SK-N-SH treated with all-trans-retinoic acid at 6 μM for 48 hours (cell line): ENCODE results near the gene TSHZ1.

ENCODE experiments used
- ATAC-seq: fragments of 200-7000 bp; cut with Tn5 transposase; 3 replicates; pipeline ENCODE4 v1.9.1; 2020; ENCODE audit warnings: mild to moderate bottlenecking, moderate library complexity
- ARNTL ChIP-seq: fragments of 450-650 bp; formaldehyde crosslinking; IDR thresholded peaks from 2 replicates; pipeline ENCODE4 v1.5.0; 2020; ENCODE audit warnings: low read depth, mild to moderate bottlenecking, moderate library complexity, borderline replicate concordance
- CREB5 ChIP-seq: fragments of 250-450 bp; sonication (Bioruptor Pico); IDR thresholded peaks from 2 replicates; pipeline ENCODE4 v1.5.1; 2020; ENCODE audit warnings: low read depth, mild to moderate bottlenecking, moderate library complexity
- CSDC2 ChIP-seq: fragments of 250-450 bp; sonication (Bioruptor Pico); IDR thresholded peaks from 2 replicates; pipeline ENCODE4 v1.5.0; 2020; ENCODE audit warnings: mild to moderate bottlenecking, moderate library complexity
- CSRNP3 ChIP-seq: fragments of 250-450 bp; sonication (Bioruptor Pico); IDR thresholded peaks from 2 replicates; pipeline ENCODE4 v1.5.1; 2021; ENCODE audit warnings: mild to moderate bottlenecking, moderate library complexity
- ESRRG ChIP-seq: fragments of 250-450 bp; sonication (Bioruptor Pico); IDR thresholded peaks from 2 replicates; pipeline ENCODE4 v1.6.1; 2021; ENCODE audit warnings: mild to moderate bottlenecking
- GLIS3 ChIP-seq: fragments of 250-450 bp; sonication (Bioruptor Pico); IDR thresholded peaks from 2 replicates; pipeline ENCODE4 v1.5.0; 2020; ENCODE audit warnings: mild to moderate bottlenecking, moderate library complexity
- OSR1 ChIP-seq: fragments of 250-450 bp; sonication (Bioruptor Pico); IDR thresholded peaks from 2 replicates; pipeline ENCODE4 v1.8.0; 2022; ENCODE audit warnings: moderate library complexity, mild to moderate bottlenecking, inconsistent platforms
- PATZ1 ChIP-seq: fragments of 250-450 bp; sonication (Bioruptor Pico); IDR thresholded peaks from 2 replicates; pipeline ENCODE4 v1.8.0; 2020; ENCODE audit warnings: mild to moderate bottlenecking, moderate library complexity, borderline replicate concordance
- POU6F1 ChIP-seq: fragments of 250-450 bp; sonication (Bioruptor Pico); IDR thresholded peaks from 2 replicates; pipeline ENCODE4 v1.8.0; 2021; ENCODE audit warnings: low read depth, mild to moderate bottlenecking, moderate library complexity, borderline replicate concordance
- PPARA ChIP-seq: fragments of 250-450 bp; sonication (Bioruptor Pico); IDR thresholded peaks from 2 replicates; pipeline ENCODE4 v1.5.0; 2020; ENCODE audit warnings: mild to moderate bottlenecking, borderline replicate concordance
- RARB ChIP-seq: fragments of 250-450 bp; sonication (Bioruptor Pico); IDR thresholded peaks from 2 replicates; pipeline ENCODE4 v1.8.0; 2021; ENCODE audit warnings: mild to moderate bottlenecking, moderate library complexity
- SNAI2 ChIP-seq: fragments of 250-450 bp; sonication (Bioruptor Pico); IDR thresholded peaks from 2 replicates; pipeline ENCODE4 v1.5.0; 2020; ENCODE audit warnings: mild to moderate bottlenecking, moderate library complexity
- TCF4 ChIP-seq: fragments of 250-450 bp; sonication (Bioruptor Pico); IDR thresholded peaks from 2 replicates; pipeline ENCODE4 v1.8.0; 2021; ENCODE audit warnings: mild to moderate bottlenecking, moderate library complexity, borderline replicate concordance
- TOX ChIP-seq: fragments of 250-450 bp; sonication (Bioruptor Pico); IDR thresholded peaks from 2 replicates; pipeline ENCODE4 v1.8.0; 2021; ENCODE audit warnings: mild to moderate bottlenecking, moderate library complexity, borderline replicate concordance
- TSHZ2 ChIP-seq: fragments of 250-450 bp; sonication (Bioruptor Pico); IDR thresholded peaks from 2 replicates; pipeline ENCODE4 v1.5.0; 2020; ENCODE audit warnings: mild to moderate bottlenecking, moderate library complexity
- ZC3H10 ChIP-seq: fragments of 250-450 bp; sonication (Bioruptor Pico); IDR thresholded peaks from 2 replicates; pipeline ENCODE4 v1.5.1; 2021; ENCODE audit warnings: mild to moderate bottlenecking, moderate library complexity
- ZFP3 ChIP-seq: fragments of 250-450 bp; sonication (Bioruptor Pico); IDR thresholded peaks from 2 replicates; pipeline ENCODE4 v1.5.0; 2020; ENCODE audit warnings: mild to moderate bottlenecking, moderate library complexity
- ZFP30 ChIP-seq: fragments of 450-650 bp; formaldehyde crosslinking; IDR thresholded peaks from 2 replicates; pipeline ENCODE4 v1.5.0; 2022; ENCODE audit warnings: mild to moderate bottlenecking, moderate library complexity
- ZNF565 ChIP-seq: fragments of 450-650 bp; formaldehyde crosslinking; conservative IDR thresholded peaks from 2 replicates; pipeline ENCODE4 v1.5.0; 2020; ENCODE audit warnings: low read depth, mild to moderate bottlenecking, moderate library complexity
- ZNF70 ChIP-seq: fragments of 450-650 bp; formaldehyde crosslinking; IDR thresholded peaks from 2 replicates; pipeline ENCODE4 v1.5.0; 2020; ENCODE audit warnings: mild to moderate bottlenecking, moderate library complexity
- ZNF8 ChIP-seq: fragments of 450-650 bp; formaldehyde crosslinking; IDR thresholded peaks from 2 replicates; pipeline ENCODE4 v1.5.0; 2020; ENCODE audit warnings: mild to moderate bottlenecking, moderate library complexity

The TSHZ1 gene

GRCh38 chr18:75162978-75163377 is 47.6 kb upstream of the TSHZ1 start:
- no peak for ATAC-seq

GRCh38 chr18:75163736-75164135 is 46.9 kb upstream of the TSHZ1 start:
- ATAC-seq, result no peak
- no peak for TF ChIP-seq CSDC2 (CRISPR knock-in tag)
- no peak for TF ChIP-seq ZNF70
- no peak for TF ChIP-seq OSR1 (CRISPR knock-in tag)
- no peak for TF ChIP-seq POU6F1
- no peak for TF ChIP-seq ZC3H10 (CRISPR knock-in tag)
- no peak for TF ChIP-seq ESRRG
- no peak for TF ChIP-seq PPARA
- TF ChIP-seq RARB, result no peak
- TF ChIP-seq TCF4 (CRISPR knock-in tag), result no peak
- TF ChIP-seq PATZ1 (CRISPR knock-in tag), result no peak
- no peak for TF ChIP-seq ZNF8 (CRISPR knock-in tag)
- no peak for TF ChIP-seq GLIS3 (CRISPR knock-in tag)

More at GRCh38 chr18:75162978-75163377, 47.6 kb upstream of the TSHZ1 start:
- TF ChIP-seq CSDC2 (CRISPR knock-in tag), result no peak
- TF ChIP-seq TSHZ2 (CRISPR knock-in tag), result no peak
- no peak for TF ChIP-seq CREB5 (CRISPR knock-in tag)
- TF ChIP-seq OSR1 (CRISPR knock-in tag), result no peak
- TF ChIP-seq ZNF8 (CRISPR knock-in tag), result no peak
- TF ChIP-seq RARB, result no peak
- TF ChIP-seq CSRNP3 (CRISPR knock-in tag), result no peak
- TF ChIP-seq PATZ1 (CRISPR knock-in tag), result no peak
- no peak for TF ChIP-seq ZFP3 (CRISPR knock-in tag)
- no peak for TF ChIP-seq SNAI2 (CRISPR knock-in tag)
- no peak for TF ChIP-seq ZNF70
- no peak for TF ChIP-seq TCF4 (CRISPR knock-in tag)
- no peak for TF ChIP-seq ZFP30 (CRISPR knock-in tag)
- TF ChIP-seq PPARA, result no peak
- no peak for TF ChIP-seq ARNTL
- no peak for TF ChIP-seq TOX (CRISPR knock-in tag)
- TF ChIP-seq ZNF565, result no peak
- no peak for TF ChIP-seq ESRRG
- TF ChIP-seq GLIS3 (CRISPR knock-in tag), result no peak
